ENCODE data around the gene SLAMF9.

The SLAMF9 gene

GRCh38 chr1:159959451-159959850 is 5.4 kb upstream of the SLAMF9 start:
- no peaks in the 10 kb centered on the region for H3K79me2 ChIP-seq (ENCODE audit: control insufficient read depth, low read length)
- H3K4me2 ChIP-seq (ENCODE audit: low read length), result no peak overlapping the region
- no peak for TF ChIP-seq EZH2phosphoT487 (IDR thresholded peaks at IDR 0.05; ENCODE audit: borderline replicate concordance, low read length)
- TF ChIP-seq CTCF (IDR thresholded peaks at IDR 0.05; ENCODE audit: low read depth, low read length, poor library complexity, severe bottlenecking), result no peak
- H4K20me1 ChIP-seq (ENCODE audit: control insufficient read depth, insufficient read depth, low read depth, low read length), result no peaks in the 10 kb centered on the region
- no peaks in the 10 kb centered on the region for H3K9me3 ChIP-seq (ENCODE audit: control insufficient read depth, insufficient read depth, low read length)
- H3K36me3 ChIP-seq (ENCODE audit: control insufficient read depth, low read length), result no peaks in the 10 kb centered on the region
- no peaks in the 10 kb centered on the region for H3K4me1 ChIP-seq (ENCODE audit: control insufficient read depth, low read length)
- no peak overlapping the region for H3K4me3 ChIP-seq (ENCODE audit: low read length)
- no peak overlapping the region for H3K27ac ChIP-seq (ENCODE audit: low read depth, low read length)
- peaks cover 17% of the 10 kb centered on the region for H3K27me3 ChIP-seq (ENCODE audit: control insufficient read depth, low read length)
- H3K9me2 ChIP-seq (replicated peaks; ENCODE audit: control insufficient read depth, low read length), result no peaks in the 10 kb centered on the region
- no peaks in the 10 kb centered on the region for H3F3A ChIP-seq (ENCODE audit: control insufficient read depth, insufficient read depth)

DNA sequence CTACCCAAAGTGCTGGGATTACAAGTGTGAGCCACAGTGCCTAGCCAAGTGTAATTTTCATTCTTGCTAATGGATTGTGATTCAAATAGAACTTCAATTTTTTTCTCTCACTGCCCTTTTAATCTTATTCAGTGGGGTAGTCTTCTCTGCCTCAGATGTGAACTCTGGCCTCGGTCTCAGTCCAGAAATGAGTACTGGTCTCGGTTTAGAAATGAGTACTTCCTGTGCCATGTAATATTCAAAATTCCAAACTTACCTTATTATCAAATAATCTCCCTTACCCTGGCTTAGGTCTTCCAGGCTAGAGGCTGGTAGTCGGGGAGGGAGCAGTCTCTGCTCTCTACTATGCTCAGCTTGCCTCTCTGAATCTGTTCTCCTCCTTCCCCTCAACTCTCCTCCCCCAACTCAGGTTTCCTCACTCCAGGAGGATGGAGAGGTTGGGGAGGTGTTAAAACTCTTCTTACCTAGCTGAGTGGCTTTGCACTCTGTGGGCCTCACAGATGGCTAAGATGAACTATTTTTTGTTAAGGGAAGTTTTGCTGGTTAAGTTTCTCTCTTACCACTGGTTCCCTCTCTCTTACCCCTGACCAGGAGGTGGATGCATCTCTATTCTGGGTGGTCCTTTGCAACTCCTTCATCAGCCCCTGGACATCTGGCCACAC is 4.8 kb upstream of the SLAMF9 start:
- H3K27me3 ChIP-seq (ENCODE audit: control insufficient read depth, low read length), result peaks cover 15% of the 10 kb centered on the region
- no peaks in the 10 kb centered on the region for H4K20me1 ChIP-seq (ENCODE audit: control insufficient read depth, insufficient read depth, low read depth, low read length)
- no peaks in the 10 kb centered on the region for H3K9me2 ChIP-seq (replicated peaks; ENCODE audit: control insufficient read depth, low read length)
- TF ChIP-seq CTCF (IDR thresholded peaks at IDR 0.05; ENCODE audit: low read depth, low read length, poor library complexity, severe bottlenecking) (no peak), EZH2phosphoT487 (IDR thresholded peaks at IDR 0.05; ENCODE audit: borderline replicate concordance, low read length) (no peak)
- H3K4me3 ChIP-seq (ENCODE audit: low read length), result no peak overlapping the region
- no peak overlapping the region for H3K27ac ChIP-seq (ENCODE audit: low read depth, low read length)
- no peaks in the 10 kb centered on the region for H3F3A ChIP-seq (ENCODE audit: control insufficient read depth, insufficient read depth)
- no peaks in the 10 kb centered on the region for H3K4me1 ChIP-seq (ENCODE audit: control insufficient read depth, low read length)
- no peak overlapping the region for H3K4me2 ChIP-seq (ENCODE audit: low read length)
- no peaks in the 10 kb centered on the region for H3K36me3 ChIP-seq (ENCODE audit: control insufficient read depth, low read length)
- H3K79me2 ChIP-seq (ENCODE audit: control insufficient read depth, low read length), result no peaks in the 10 kb centered on the region
- H3K9me3 ChIP-seq (ENCODE audit: control insufficient read depth, insufficient read depth, low read length), result no peaks in the 10 kb centered on the region

DNA sequence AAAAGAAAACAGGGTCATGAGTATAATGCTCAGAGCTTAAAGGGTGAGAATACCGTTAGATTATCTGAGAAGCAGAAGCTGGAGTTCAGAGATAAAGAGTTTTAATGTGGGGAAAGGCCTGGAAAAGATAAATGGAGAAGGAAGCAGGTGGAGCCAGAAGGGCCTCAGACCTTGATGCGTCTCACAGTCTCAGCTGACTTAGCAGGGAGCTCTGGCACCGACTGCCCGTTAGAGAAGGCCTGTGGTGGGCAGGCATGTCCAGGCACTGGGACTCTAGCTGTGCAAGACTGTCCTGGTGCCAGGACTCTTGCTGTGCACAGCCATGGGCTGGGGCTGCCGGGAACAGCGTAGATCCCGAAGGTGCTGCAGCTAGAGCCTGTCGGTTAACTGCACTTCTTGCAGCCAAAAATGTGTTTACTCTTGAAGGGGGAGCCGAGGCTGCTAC is 3.8 kb upstream of the SLAMF9 start:
- Histone ChIP-seq H3K27me3 (ENCODE audit: control insufficient read depth, low read length) (peaks cover 17% of the 10 kb centered on the region; the same call in 1 of the 2 replicates), H3K4me2 (ENCODE audit: low read length) (no peak overlapping the region), H3F3A (ENCODE audit: control insufficient read depth, insufficient read depth) (no peaks in the 10 kb centered on the region), H3K36me3 (ENCODE audit: control insufficient read depth, low read length) (no peaks in the 10 kb centered on the region), H3K4me1 (ENCODE audit: control insufficient read depth, low read length) (no peaks in the 10 kb centered on the region), H3K9me3 (ENCODE audit: control insufficient read depth, insufficient read depth, low read length) (no peaks in the 10 kb centered on the region), H3K79me2 (ENCODE audit: control insufficient read depth, low read length) (no peaks in the 10 kb centered on the region), H3K27ac (ENCODE audit: low read depth, low read length) (no peak overlapping the region), H4K20me1 (ENCODE audit: control insufficient read depth, insufficient read depth, low read depth, low read length) (no peaks in the 10 kb centered on the region), H3K4me3 (ENCODE audit: low read length) (no peak overlapping the region), H3K9me2 (replicated peaks; ENCODE audit: control insufficient read depth, low read length) (no peaks in the 10 kb centered on the region)
- TF ChIP-seq EZH2phosphoT487 (IDR thresholded peaks at IDR 0.05; ENCODE audit: borderline replicate concordance, low read length), result no peak
- no peak for TF ChIP-seq CTCF (IDR thresholded peaks at IDR 0.05; ENCODE audit: low read depth, low read length, poor library complexity, severe bottlenecking)

Measured in DOHH2 (cell line).